HG02852 (cell line): ENCODE results near the gene RPTOR.

Source experiments
- ATAC-seq: cut with Tn5 transposase; IDR thresholded peaks from one replicate; pipeline ENCODE4 v1.9.1; 2021; ENCODE audit warnings: mild to moderate bottlenecking, moderate library complexity; ENCODE audit not compliant: unreplicated experiment

Gene RPTOR

GRCh38 chr17:80663781-80664206 lies 119.2 kb downstream of the RPTOR start:
- ATAC-seq = no peak

DNA sequence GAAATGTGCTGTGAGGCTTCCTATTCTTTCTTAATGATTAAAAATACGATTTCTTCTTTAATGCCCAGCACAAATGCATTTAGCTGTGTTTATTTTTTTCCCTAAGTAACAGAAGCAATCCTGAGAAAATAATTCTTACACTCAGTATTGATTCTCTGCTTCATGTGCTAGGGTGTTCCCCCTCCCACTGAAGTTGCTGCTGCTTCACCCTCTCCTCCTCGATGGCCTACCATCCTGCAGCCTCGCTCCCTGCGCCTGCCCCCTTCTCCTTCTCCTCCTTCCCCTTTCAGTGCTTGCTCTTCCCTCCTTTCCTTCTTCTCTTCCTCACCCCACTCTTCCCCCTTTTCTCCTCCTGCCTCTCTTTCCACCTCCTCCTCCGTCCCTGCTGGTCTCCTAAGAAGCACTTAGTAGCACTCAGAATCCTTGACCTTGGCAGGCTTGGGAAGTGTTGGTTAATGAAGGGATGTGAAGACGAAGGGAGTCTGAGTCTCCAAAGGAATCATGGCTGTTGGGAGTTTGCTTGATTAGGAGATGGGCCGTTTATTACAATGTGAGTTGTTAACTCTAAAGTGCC lies 119.7 kb downstream of the RPTOR start:
- no peak for ATAC-seq

DNA sequence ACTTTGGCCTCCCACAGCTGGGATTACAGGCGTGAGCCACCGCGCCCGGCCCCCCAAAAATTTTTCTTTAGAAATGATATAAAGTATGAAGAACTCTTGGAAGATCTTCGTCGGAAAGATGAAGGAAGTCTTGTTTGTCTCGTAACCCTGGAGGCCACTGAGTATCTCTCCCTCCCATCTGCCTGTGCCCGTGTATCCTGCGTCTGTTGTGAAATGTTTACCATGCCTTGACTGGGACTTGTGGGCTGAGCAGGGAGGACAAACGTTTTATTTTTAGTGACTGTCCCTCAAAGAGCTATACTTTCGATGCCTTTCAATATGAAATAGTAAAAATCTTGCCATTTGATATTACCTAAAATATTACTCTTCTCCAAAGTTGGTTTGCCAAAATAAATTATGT lies 121.2 kb downstream of the RPTOR start:
- ATAC-seq = no peak

GRCh38 chr17:80666867-80667266 lies 122.2 kb downstream of the RPTOR start:
- no peak for ATAC-seq

- no peak for ATAC-seq
Measured at GRCh38 chr17:80667462-80668277, 123.0 kb downstream of the RPTOR start.

DNA sequence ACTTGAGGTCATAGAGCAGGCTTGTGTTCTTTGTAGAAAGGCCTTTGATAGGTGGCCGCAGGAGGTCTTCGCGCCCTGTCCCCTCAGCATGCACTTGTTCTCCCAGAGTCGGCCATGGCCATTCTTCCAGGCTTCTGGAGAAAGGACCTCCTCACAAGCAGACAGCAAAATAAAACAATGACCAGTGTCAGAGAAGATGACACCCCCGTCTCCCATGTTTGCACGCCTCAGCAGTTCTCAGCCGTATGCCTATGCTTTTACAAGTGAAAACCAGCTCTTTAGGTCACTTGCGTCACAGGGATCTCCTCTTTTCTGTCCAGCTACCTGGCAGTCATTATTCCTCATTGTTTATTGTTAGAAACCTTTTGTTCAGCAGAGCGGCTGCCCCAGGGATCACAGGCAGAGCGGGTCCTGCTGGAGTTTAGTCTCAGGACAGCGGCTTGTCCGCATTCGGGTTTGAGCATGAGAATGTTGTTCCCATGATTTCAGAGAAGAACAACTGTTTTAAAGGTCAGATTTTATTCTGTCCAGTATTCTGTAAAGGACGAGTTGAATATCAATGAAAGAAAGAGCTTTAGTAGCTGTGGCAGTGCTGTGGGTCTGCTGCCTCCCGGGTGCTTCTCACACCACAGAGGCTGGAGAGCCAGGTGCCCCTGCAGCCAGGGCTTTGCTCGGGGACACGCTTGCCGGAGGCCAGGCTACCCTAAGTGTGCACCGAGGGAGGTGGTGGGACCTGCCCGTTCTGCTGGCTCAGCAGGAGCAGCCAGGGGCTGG lies 123.9 kb downstream of the RPTOR start:
- ATAC-seq = no peak

- no peak for ATAC-seq
Measured at GRCh38 chr17:80671039-80671824, 126.6 kb downstream of the RPTOR start.

GRCh38 chr17:80671825-80672110 lies 127.1 kb downstream of the RPTOR start:
- ATAC-seq = no peak

- no peak for ATAC-seq
Measured at GRCh38 chr17:80673152-80673920, 128.7 kb downstream of the RPTOR start.

- no peak for ATAC-seq
Measured at GRCh38 chr17:80675438-80676095, 130.9 kb downstream of the RPTOR start.

DNA sequence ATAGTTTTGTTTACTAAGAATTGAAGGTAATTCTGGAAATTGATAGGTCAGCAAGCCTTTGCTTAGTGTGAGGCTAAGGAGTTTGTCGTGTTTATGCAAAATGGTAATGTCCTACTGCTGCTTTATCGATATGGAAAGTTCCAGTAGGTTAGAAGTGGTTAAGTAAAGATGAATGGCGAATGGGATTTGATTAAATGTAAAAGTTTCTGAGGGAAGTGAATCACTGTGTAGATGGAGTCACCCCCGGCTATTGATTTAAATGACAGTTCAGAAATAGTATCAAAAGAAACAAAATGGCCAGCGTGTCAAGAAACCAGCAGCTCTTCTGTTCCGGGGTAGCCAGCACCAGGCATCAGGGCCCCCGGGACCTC lies 131.4 kb downstream of the RPTOR start:
- no peak for ATAC-seq

- no peak for ATAC-seq
Measured at GRCh38 chr17:80676564-80676963, 131.9 kb downstream of the RPTOR start.

DNA sequence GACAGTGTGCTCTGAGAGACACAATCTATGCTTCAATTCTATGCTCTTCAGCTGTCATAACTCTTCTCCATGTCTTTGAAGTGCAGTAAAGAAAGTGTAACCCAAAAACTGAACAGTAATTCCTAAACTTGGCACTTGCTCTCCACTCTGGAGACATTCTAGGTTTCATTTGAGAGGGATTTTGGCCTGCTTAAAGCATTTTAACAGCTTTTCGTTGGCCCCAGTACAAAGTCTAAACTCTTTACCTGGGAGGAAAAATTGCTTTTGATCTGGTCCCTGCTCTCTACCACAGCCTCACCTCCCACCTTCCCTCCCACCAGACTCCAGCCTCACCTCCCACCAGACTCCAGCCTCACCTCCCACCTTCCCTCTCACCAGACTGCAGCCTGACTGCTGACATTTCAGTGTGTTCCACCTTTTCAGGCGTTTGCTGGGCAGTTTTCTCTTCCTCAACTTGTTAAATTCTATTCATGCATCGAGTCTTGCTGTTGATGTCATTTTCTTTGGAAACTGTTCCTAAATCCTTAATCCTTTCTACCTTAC lies 132.6 kb downstream of the RPTOR start:
- no peak for ATAC-seq

DNA sequence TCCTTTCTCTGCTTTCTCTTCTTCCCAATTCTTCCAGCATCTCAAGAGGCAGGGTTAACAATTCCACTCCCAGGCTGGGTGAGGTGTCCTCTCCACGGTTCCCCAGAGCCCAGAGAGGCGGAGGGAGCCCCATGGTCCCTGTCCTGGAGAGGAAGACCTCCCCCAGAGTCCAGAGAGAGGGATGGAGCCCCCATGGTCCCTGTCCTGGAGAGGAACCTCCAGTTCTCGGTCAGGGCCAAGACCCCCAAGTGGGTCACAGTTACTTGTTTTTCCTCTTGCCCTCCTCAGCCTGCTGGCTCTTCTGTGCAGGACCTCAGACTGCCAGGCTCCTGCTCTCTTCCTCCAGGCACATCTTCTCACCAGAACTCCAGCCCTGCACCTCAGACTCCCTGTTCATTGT lies 135.2 kb downstream of the RPTOR start:
- no peak for ATAC-seq

DNA sequence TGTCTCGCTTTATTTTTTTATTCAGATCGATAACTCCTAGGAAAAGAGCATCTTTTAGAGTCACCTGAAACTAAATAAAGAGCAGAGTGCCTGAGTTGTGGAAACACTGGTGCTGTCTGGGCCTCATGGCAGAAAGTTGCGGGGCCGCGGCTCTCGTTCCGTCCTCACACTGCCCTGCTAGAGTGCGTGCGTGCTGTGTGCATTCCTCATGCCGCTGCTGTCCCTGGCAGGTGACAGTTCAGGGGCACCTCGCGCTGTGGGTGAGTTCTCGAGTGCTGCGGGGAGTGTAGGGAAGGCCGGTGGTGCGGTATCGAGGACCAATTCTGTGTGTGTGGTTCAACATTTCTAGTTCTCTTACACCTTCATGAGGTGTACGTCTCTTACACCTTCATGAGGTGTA lies 136.6 kb downstream of the RPTOR start:
- no peak for ATAC-seq

- ATAC-seq = no peak
Measured at GRCh38 chr17:80682372-80682771, 137.7 kb downstream of the RPTOR start.

DNA sequence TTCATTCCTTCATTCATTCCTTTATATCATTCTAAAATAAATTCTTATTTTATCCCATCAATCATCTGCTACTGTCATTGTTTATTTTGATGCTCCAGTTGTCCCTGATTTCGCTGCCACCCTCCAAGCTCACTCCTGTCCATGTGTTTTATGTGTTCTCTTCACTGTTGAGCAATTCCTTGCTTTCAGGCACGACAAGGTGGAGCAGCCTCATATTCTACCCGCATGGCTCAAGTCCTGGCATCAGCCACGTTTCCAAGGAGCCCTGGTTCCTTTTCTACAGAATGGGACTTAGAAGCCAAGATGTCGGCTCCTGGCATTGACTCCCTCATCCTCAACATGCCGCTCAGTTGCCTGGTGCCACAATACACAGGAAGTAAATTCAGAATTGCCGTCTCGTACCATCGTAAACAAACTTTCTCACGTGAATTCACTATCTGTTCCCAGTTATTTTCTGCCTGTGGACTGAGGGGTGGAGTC lies 139.0 kb downstream of the RPTOR start:
- no peak for ATAC-seq

- ATAC-seq = no peak
Measured at GRCh38 chr17:80687839-80688238, 143.2 kb downstream of the RPTOR start.

DNA sequence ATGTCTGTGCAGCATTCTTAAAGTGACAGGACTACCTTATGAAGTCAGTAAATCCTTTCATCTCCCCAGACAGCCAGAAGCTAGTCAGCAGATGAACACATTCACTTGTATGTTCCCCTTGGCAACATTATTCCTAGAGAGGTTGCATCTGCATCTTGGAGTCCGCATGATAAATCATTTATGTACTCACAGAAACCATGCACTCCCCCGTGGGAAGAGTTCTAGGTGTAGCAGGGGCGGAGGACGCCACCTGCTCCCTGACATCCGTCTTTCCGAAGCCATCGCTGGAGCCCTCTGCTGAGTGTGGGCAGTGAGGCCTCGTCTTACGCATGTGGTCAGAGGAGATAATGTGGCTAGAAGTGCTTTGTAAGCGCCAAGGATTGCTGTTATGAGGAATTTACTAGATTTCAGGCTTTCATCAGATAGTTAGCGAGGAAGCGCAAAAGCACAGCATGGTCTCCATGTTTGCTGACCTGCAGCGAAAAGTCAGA lies 144.5 kb downstream of the RPTOR start:
- ATAC-seq = no peak
